Pancreas (tissue), 10 donors: ENCODE data around the gene USP38. TPM values are rescaled to one million over a fixed set of nuclear protein-coding genes. Genes with fewer than 3 reads are reported as not detected.

ENCODE experiments used
- ATAC-seq, 4 donors: fragments of 200-7000 bp; cut with Tn5 transposase; one replicate each; pipeline versions ENCODE4 v1.8.0 to v1.9.1; 2020; ENCODE audit warnings: mild to moderate bottlenecking in 4 of 4, moderate library complexity in 4 of 4
- DNase-seq, 6 donors: peaks; one replicate each; pipeline ENCODE4 v3.0.0-alpha.2; 2020
- FAIRE-seq: peaks from 2 replicates; lab custom pipeline; 2012; peaks lifted over from hg19 to GRCh38; lab: Jason Lieb, UNC
- H3K27ac ChIP-seq, 4 donors: fragments of 200-600 bp; sonication (generic); 1 replicate in 3 of 4; 2 replicates in 1 of 4; pipeline versions ENCODE4 v1.5.0 to v1.8.0; 2020
- H3K27me3 ChIP-seq, 4 donors: fragments of 200-600 bp; one replicate each; pipeline ENCODE4 v1.8.0; 2021
- H3K36me3 ChIP-seq, 3 donors: fragments of 200-600 bp; sonication (generic) in 1 of 3; one replicate each; pipeline versions ENCODE4 v1.5.0 to v1.8.0; 2020 to 2021
- H3K4me1 ChIP-seq, 3 donors: fragments of 200-600 bp; one replicate each; pipeline ENCODE4 v1.8.0; 2021
- H3K4me3 ChIP-seq, 4 donors: fragments of 200-600 bp; sonication (generic) in 2 of 4; one replicate each; pipeline versions ENCODE4 v1.5.0 to v1.8.0; 2020 to 2021
- H3K9me3 ChIP-seq, 4 donors: fragments of 200-600 bp; one replicate each; pipeline ENCODE4 v1.8.0; 2021
- WGBS, 2 donors: extraction: QIAGEN DNeasy Blood & Tissue Kit; methylation state at CpG; one replicate each; pipeline ENCODE4 v1.1.7; 2013; 5-methylcytosine and 5-hydroxymethylcytosine counted together
- intact Hi-C, 3 donors: fragments of 100-400 bp; cut with DNase I; formaldehyde crosslinking; loops; one replicate each; pipeline versions ENCODE4 v1.11.1 to v1.14.2; 2022
- polyA plus RNA-seq, 2 donors: library from polyadenylated mRNA; stranded (reverse); fragments of 200-250 nt; gene quantifications; one replicate each; pipeline ENCODE4 v1.2.3, GENCODE V29; 2013
- total RNA-seq, 6 donors: library from RNA; stranded (reverse); fragmentation: NEBNext Ultra II Directional in 4 of 6; extraction: Animal tissue kit (Norgen Biotek cat#: 25700) in 4 of 6; gene quantifications; one replicate each; pipeline versions ENCODE4 v1.2.1 to v1.2.4, GENCODE V29; 2021 to 2023
- TF ChIP-seq, protein P1 (sequence below), 4 donors: fragments of 200-600 bp; sonication (generic) in 3 of 4; IDR thresholded peaks; one replicate each; pipeline versions ENCODE4 v1.5.0 to v1.8.0; 2021; ENCODE audit warnings: antibody characterized with exemption in 4 of 4
- donor health status: healthy with polysubstance abuse.
- donor health status: DM: no; HTN: no; CAD: no; lungs with moderate emphysema.
- donor health status: DM: no; HTN: no; CAD: no.
- donor health status: control.
- donor health status: control.
- donor health status: Bipolar disorder and iron deficiency.
- donor health status: DM: yes; HTN: yes; CAD: no.
- donor health status: DM: no; HTN: no; CAD: no.
- donor health status: DM: no; HTN: no; CAD: no.
- donor health status: DM: yes; HTN: yes; CAD: no.

Gene USP38
- total and polyA plus RNA-seq, 8 donors = 2.4 to 13.6 (median 8.8) TPM

DNA sequence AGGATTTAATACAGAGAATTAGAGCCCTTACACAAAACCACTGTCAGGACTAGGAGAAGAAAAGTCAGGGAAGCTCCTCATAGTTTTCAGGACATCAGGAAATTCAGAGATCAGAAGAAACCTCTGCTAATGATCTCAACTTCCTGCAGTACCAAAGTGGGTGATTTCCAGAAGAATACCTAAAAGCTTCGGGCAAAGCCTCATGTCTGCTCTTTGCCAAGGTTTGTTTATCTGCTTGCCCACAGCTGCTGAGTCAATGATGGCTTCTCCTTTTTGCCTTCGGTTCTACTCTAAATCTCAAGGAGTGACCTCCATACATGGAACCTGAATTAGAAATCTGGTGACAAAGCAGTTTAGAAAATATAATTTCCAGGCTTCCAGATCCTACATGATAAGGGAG lies 68.4 kb downstream of the USP38 start:
- TF ChIP-seq, protein P1, sequence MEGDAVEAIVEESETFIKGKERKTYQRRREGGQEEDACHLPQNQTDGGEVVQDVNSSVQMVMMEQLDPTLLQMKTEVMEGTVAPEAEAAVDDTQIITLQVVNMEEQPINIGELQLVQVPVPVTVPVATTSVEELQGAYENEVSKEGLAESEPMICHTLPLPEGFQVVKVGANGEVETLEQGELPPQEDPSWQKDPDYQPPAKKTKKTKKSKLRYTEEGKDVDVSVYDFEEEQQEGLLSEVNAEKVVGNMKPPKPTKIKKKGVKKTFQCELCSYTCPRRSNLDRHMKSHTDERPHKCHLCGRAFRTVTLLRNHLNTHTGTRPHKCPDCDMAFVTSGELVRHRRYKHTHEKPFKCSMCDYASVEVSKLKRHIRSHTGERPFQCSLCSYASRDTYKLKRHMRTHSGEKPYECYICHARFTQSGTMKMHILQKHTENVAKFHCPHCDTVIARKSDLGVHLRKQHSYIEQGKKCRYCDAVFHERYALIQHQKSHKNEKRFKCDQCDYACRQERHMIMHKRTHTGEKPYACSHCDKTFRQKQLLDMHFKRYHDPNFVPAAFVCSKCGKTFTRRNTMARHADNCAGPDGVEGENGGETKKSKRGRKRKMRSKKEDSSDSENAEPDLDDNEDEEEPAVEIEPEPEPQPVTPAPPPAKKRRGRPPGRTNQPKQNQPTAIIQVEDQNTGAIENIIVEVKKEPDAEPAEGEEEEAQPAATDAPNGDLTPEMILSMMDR (IDR thresholded peaks at IDR 0.05) = no peak
- no peaks in the 10 kb centered on the region for H3K4me1 ChIP-seq
- no peak overlapping the region for H3K27ac ChIP-seq
- no peaks in the 10 kb centered on the region for H3K36me3 ChIP-seq
- no peaks in the 10 kb centered on the region for H3K27me3 ChIP-seq
- 52 to 85% methylated on average over 2 of the region's 2 CpGs for WGBS, 2 donors
- DNase-seq = no peak
- no peak overlapping the region for H3K4me3 ChIP-seq
- intact Hi-C loops = no loop called here
- ATAC-seq = no peak
- no peak for FAIRE-seq
- no peaks in the 10 kb centered on the region for H3K9me3 ChIP-seq

DNA sequence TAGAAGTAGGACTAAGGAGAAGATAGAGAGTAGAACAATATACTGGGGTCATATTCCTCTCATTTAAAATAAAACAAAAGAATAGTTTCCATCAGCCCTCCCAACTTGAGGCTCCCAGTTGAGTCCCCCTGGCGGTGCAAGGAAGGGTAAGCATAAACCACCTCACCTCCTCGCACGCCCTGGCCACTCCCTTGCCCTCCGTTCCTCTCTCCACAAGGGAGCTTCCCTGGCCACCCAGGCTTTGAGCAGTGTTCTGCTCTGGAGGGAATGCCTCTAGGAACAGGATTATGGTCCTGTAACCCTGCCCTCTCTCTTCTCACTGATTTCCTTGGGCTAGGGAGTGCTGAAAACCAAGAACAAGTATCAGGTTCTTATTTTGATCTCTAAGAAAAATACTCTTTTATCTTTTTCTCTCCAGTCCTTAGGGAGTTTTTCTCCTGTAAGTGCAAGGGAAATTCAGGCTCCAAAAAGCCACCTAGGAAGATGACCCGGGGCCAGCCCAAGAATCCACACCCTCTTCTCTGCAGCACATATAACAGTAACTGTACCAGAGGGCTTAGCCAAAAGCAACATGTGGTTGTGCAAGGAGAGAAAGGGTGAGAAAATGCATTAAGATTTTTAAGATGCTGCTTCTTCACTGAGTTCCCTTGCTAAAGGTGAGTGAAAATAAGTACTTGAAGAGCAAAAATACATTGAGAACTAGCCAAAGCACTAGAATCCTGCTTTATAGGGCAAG lies 69.9 kb downstream of the USP38 start:
- intact Hi-C loops = no loop called here
- Histone ChIP-seq H3K27ac (no peak overlapping the region), H3K36me3 (no peaks in the 10 kb centered on the region), H3K4me3 (no peak overlapping the region), H3K9me3 (no peaks in the 10 kb centered on the region), H3K27me3 (no peaks in the 10 kb centered on the region), H3K4me1 (no peaks in the 10 kb centered on the region)
- DNase-seq = no peak
- TF ChIP-seq, protein P1 (IDR thresholded peaks at IDR 0.05) = no peak
- no peak for ATAC-seq
- FAIRE-seq = no peak
- 65 to 77% methylated on average over 5 of the region's 5 CpGs for WGBS, 2 donors

DNA sequence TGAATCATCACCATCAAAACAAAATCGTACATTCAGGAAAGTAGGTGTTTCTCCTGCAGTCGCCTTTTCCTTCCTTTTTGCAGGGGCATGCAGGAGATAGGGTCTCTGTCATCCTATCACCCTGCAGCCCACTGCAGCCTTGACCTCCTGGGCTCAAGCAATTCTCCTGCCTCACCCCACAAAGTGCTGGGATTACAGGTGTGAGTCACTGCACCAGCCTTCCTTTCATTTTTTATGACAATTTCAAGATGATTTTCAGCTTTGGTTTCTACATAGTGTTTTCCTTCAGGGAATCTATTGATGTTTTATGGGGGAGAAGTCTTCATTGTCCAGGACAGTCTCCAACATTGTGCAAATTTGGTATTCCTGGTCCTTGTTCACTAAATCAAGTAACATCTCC lies 71.7 kb downstream of the USP38 start:
- Histone ChIP-seq H3K4me3 (no peak overlapping the region), H3K27ac (no peak overlapping the region), H3K9me3 (no peaks in the 10 kb centered on the region), H3K27me3 (no peaks in the 10 kb centered on the region), H3K36me3 (no peaks in the 10 kb centered on the region), H3K4me1 (no peaks in the 10 kb centered on the region)
- intact Hi-C loops = no loop called here
- ATAC-seq (no peak), DNase-seq (no peak), FAIRE-seq (no peak)
- 74 to 82% methylated on average over 2 of the region's 2 CpGs for WGBS, 2 donors
- TF ChIP-seq, protein P1 (IDR thresholded peaks at IDR 0.05) = no peak

DNA sequence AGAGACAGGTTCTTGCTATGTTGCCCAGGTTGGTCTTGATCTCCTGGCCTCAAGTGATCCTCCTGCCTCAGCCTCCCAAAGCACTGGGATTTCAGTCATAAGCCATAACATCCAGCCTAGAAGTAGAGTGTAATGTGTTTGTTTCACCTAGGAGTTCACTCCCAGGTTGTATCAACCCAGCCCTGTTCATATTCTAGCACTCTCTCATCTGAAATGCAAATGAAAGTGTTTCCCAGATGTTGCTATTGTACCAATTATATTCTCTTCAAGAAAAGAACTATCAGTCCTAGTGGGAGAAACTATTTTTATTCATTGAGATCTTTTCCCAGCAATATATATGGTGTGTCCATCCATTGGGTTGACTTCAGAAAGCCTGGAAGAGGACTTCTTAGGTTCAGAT lies 72.6 kb downstream of the USP38 start:
- FAIRE-seq = no peak
- intact Hi-C loops = no loop called here
- Histone ChIP-seq H3K4me1 (no peaks in the 10 kb centered on the region), H3K36me3 (no peaks in the 10 kb centered on the region), H3K4me3 (no peak overlapping the region), H3K27me3 (no peaks in the 10 kb centered on the region), H3K27ac (no peak overlapping the region), H3K9me3 (no peaks in the 10 kb centered on the region)
- DNase-seq = no peak
- ATAC-seq = no peak
- TF ChIP-seq, protein P1 (IDR thresholded peaks at IDR 0.05) = no peak

DNA sequence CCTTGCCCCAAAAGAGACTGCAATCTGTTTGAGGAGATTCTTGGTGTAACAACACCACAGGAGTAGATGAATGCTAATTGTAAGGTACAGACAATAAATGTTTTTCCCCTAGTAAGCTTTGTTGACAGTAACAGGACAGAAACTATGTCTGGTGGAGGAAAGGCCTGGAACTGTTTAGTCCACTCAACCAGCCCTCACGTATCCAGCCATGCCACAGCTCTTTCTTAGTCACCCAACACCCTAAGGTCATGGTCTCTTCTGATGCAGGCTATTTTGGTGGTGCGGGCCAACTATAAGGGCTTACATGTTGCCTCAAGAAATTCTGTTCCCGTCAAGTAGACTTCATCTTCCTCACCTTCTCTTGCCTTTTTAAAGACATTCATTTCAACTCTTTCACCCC lies 76.0 kb downstream of the USP38 start:
- WGBS, 2 donors = 70 to 97% methylated on average over 3 of the region's 3 CpGs
- FAIRE-seq = no peak
- ATAC-seq = no peak

More for the DNA sequence above, 76.0 kb downstream of the USP38 start:
- intact Hi-C loops = no loop called here
- Histone ChIP-seq H3K27me3 (no peaks in the 10 kb centered on the region), H3K4me3 (no peak overlapping the region), H3K27ac (no peak overlapping the region), H3K9me3 (no peaks in the 10 kb centered on the region), H3K36me3 (no peaks in the 10 kb centered on the region), H3K4me1 (no peaks in the 10 kb centered on the region)
- TF ChIP-seq, protein P1 (IDR thresholded peaks at IDR 0.05) = no peak
- no peak for DNase-seq
